HEK293 (cell line): Measurements from ENCODE around the gene HNRNPH2.

Experiments
- CTCF ChIA-PET: fragments of 350-600 bp; formaldehyde crosslinking; extraction: SDS; loops from one replicate; lab custom pipeline; 2021; ENCODE audit warnings: antibody characterized with exemption; lab: Yijun Ruan, JAX
- POLR2A ChIA-PET: fragments of 300-600 bp; formaldehyde crosslinking; extraction: SDS; loops from one replicate; lab custom pipeline; 2020; ENCODE audit warnings: antibody characterized with exemption, inconsistent platforms; lab: Yijun Ruan, JAX
- H3K27ac ChIP-seq: fragments of 200-500 bp; sonication (Bioruptor generic); 2 replicates; pipeline ENCODE4 v1.5.1; 2014; ENCODE audit warnings: low read depth, low read length, control low read depth, inconsistent platforms; ENCODE audit errors: extremely low read depth
- H3K36me3 ChIP-seq, 2 experiments: fragments of 200-500 bp in 1 of 2; sonication (Bioruptor generic) in 1 of 2; 1 replicate in 1 of 2; 2 replicates in 1 of 2; pipeline ENCODE4 v1.5.1; 2014 to 2017; ENCODE audit warnings: inconsistent platforms in 2 of 2, low read length in 2 of 2; ENCODE audit not compliant: control insufficient read depth in 2 of 2, insufficient read depth in 1 of 2
- H3K4me1 ChIP-seq: fragments of 200-500 bp; sonication (Bioruptor generic); 2 replicates; pipeline ENCODE4 v1.5.1; 2014; ENCODE audit warnings: mild to moderate bottlenecking, low read length, inconsistent platforms; ENCODE audit not compliant: control insufficient read depth, insufficient read depth
- H3K4me3 ChIP-seq: 2 replicates; pipeline ENCODE4 v1.5.1; 2011; ENCODE audit warnings: low read depth, mild to moderate bottlenecking, control low read depth, low read length, moderate library complexity
- H3K9me3 ChIP-seq: fragments of 200-500 bp; sonication (Bioruptor generic); 2 replicates; pipeline ENCODE4 v1.5.1; 2014; ENCODE audit warnings: low read depth, low read length, inconsistent platforms; ENCODE audit not compliant: control insufficient read depth, insufficient read depth
- AEBP2 ChIP-seq: fragments of 450-650 bp; formaldehyde crosslinking; IDR thresholded peaks from 2 replicates; pipeline ENCODE4 v1.5.1; 2016; ENCODE audit warnings: missing biosample characterization, missing genetic modification characterization, borderline replicate concordance
- ATF2 ChIP-seq: fragments of 450-650 bp; formaldehyde crosslinking; IDR thresholded peaks from 2 replicates; pipeline ENCODE4 v1.5.1; 2016; ENCODE audit warnings: missing biosample characterization, missing genetic modification characterization, low read depth
- BCL6B ChIP-seq: fragments of 450-650 bp; formaldehyde crosslinking; IDR thresholded peaks from 2 replicates; pipeline ENCODE4 v1.5.1; 2017; ENCODE audit warnings: missing biosample characterization, missing genetic modification characterization
- EGR2 ChIP-seq: fragments of 450-650 bp; formaldehyde crosslinking; IDR thresholded peaks from 2 replicates; pipeline ENCODE4 v1.5.1; 2016; ENCODE audit warnings: low read depth, missing biosample characterization, missing genetic modification characterization
- HOXA7 ChIP-seq: sonication (generic); formaldehyde crosslinking; IDR thresholded peaks from 2 replicates; pipeline ENCODE4 v1.8.1; 2022; ENCODE audit warnings: missing genetic modification reagents, borderline replicate concordance
- PATZ1 ChIP-seq: fragments of 450-650 bp; formaldehyde crosslinking; IDR thresholded peaks from 2 replicates; pipeline ENCODE4 v1.5.1; 2016; ENCODE audit warnings: missing biosample characterization, missing genetic modification characterization
- PRDM10 ChIP-seq: fragments of 450-650 bp; formaldehyde crosslinking; IDR thresholded peaks from 2 replicates; pipeline ENCODE4 v1.5.1; 2016; ENCODE audit warnings: missing biosample characterization, missing genetic modification characterization
- ZBTB21 ChIP-seq: fragments of 450-650 bp; formaldehyde crosslinking; IDR thresholded peaks from 2 replicates; pipeline ENCODE4 v1.5.1; 2017; ENCODE audit warnings: missing biosample characterization, missing genetic modification characterization
- ZBTB49 ChIP-seq: fragments of 450-650 bp; formaldehyde crosslinking; IDR thresholded peaks from 2 replicates; pipeline ENCODE4 v1.5.1; 2016; ENCODE audit warnings: missing biosample characterization, missing genetic modification characterization, low read depth
- ZFP41 ChIP-seq: fragments of 450-650 bp; formaldehyde crosslinking; IDR thresholded peaks from 2 replicates; pipeline ENCODE4 v1.5.1; 2016; ENCODE audit warnings: missing biosample characterization, missing genetic modification characterization, borderline replicate concordance
- ZIC2 ChIP-seq: fragments of 450-650 bp; formaldehyde crosslinking; IDR thresholded peaks from 2 replicates; pipeline ENCODE4 v1.5.1; 2016; ENCODE audit warnings: missing biosample characterization, missing genetic modification characterization
- ZNF350 ChIP-seq: fragments of 450-650 bp; formaldehyde crosslinking; IDR thresholded peaks from 2 replicates; pipeline ENCODE4 v1.5.0; 2017; ENCODE audit warnings: missing biosample characterization, mild to moderate bottlenecking, missing genetic modification characterization
- ZNF391 ChIP-seq: fragments of 450-650 bp; formaldehyde crosslinking; IDR thresholded peaks from 2 replicates; pipeline ENCODE4 v1.5.1; 2016; ENCODE audit warnings: low read depth, missing biosample characterization, missing genetic modification characterization, borderline replicate concordance
- ZNF404 ChIP-seq: fragments of 450-650 bp; formaldehyde crosslinking; IDR thresholded peaks from 2 replicates; pipeline ENCODE4 v1.5.1; 2017; ENCODE audit warnings: missing biosample characterization, missing genetic modification characterization
- ZNF423 ChIP-seq: fragments of 450-650 bp; formaldehyde crosslinking; IDR thresholded peaks from 2 replicates; pipeline ENCODE4 v1.5.1; 2016; ENCODE audit warnings: missing biosample characterization, missing genetic modification characterization
- ZNF510 ChIP-seq: fragments of 450-650 bp; formaldehyde crosslinking; IDR thresholded peaks from 2 replicates; pipeline ENCODE4 v1.5.1; 2018; ENCODE audit warnings: mild to moderate bottlenecking, missing genetic modification characterization, missing biosample characterization; ENCODE audit not compliant: insufficient replicate concordance
- ZSCAN18 ChIP-seq: fragments of 450-650 bp; formaldehyde crosslinking; IDR thresholded peaks from 2 replicates; pipeline ENCODE4 v1.5.1; 2016; ENCODE audit warnings: missing biosample characterization, missing genetic modification characterization

Gene HNRNPH2

GRCh38 chrX:101442085-101442484 is 34.1 kb downstream of the HNRNPH2 start (continued):
- TF ChIP-seq PRDM10 (tag by site-specific recombination) (no peak), PATZ1 (tag by site-specific recombination) (no peak), ZNF404 (tag by site-specific recombination) (no peak), ZBTB49 (no peak)

GRCh38 chrX:101449279-101449678 is 41.3 kb downstream of the HNRNPH2 start:
- Histone ChIP-seq H3K36me3 (peaks cover 0 to 13% of the 10 kb centered on the region in 2 experiments; a peak in 1 of 3 replicates), H3K4me3 (no peak overlapping the region), H3K4me1 (no peaks in the 10 kb centered on the region), H3K27ac (no peak overlapping the region), H3K9me3 (no peaks in the 10 kb centered on the region)
- no peak for TF ChIP-seq EGR2 (tag by site-specific recombination)
- TF ChIP-seq ZNF423 = no peak
- POLR2A ChIA-PET = no interaction called here
- CTCF ChIA-PET = no interaction called here

GRCh38 chrX:101450085-101450484 is 42.1 kb downstream of the HNRNPH2 start:
- H3K4me1 ChIP-seq = no peaks in the 10 kb centered on the region
- no peaks in the 10 kb centered on the region for H3K9me3 ChIP-seq
- no peak overlapping the region for H3K4me3 ChIP-seq
- ChIA-PET POLR2A (no interaction called here), CTCF (no interaction called here)
- peaks cover 0 to 16% of the 10 kb centered on the region in 2 experiments; a peak in 1 of 3 replicates for H3K36me3 ChIP-seq
- H3K27ac ChIP-seq = no peak overlapping the region
- TF ChIP-seq HOXA7 (CRISPR knock-in tag) (no peak), AEBP2 (tag by site-specific recombination) (no peak), ZIC2 (tag by site-specific recombination) (no peak), ZFP41 (tag by site-specific recombination) (no peak), ZBTB21 (tag by site-specific recombination) (no peak), ZNF510 (tag by site-specific recombination) (no peak), BCL6B (tag by site-specific recombination) (no peak), ZSCAN18 (tag by site-specific recombination) (no peak), ZNF350 (tag by site-specific recombination) (no peak), ATF2 (tag by site-specific recombination) (no peak), ZNF391 (tag by site-specific recombination) (no peak)
